Erythroblast (primary cell): ENCODE results near the gene RAP1GAP2.

Source experiments
- GATA1 ChIP-seq: IDR thresholded peaks from 2 replicates; pipeline ENCODE4 v1.6.1; 2011; ENCODE audit warnings: low read depth, mild to moderate bottlenecking, control low read depth, low read length, moderate library complexity
- POLR2A ChIP-seq: IDR thresholded peaks from 2 replicates; pipeline ENCODE4 v1.6.1; 2011; ENCODE audit warnings: mild to moderate bottlenecking, low read length

DNA sequence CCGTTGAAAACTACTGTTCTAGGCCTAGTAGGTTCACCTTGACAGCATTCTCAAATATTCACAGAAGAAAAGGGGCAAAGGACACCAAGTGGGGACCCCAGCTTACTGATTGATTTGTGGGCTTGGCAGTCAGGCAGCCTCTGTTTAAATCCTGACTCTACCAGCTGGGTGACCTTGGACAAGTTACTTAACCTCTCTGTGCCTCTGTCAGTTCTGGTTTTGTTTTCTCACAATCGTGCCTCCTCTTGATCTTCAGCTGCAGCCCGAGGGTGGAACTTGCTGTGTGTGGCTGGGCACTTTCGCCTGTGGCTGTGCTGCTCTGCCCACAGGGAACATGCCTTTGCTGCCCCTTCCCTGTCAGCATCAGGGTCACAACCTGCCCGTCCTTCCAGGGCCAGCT, 17.8 kb downstream of the RAP1GAP2 start:
- no peak for TF ChIP-seq POLR2A
- TF ChIP-seq GATA1, result no peak
